Transverse colon (tissue), 4 donors: ENCODE data around the gene ST3GAL2.

Source experiments
- EP300 ChIP-seq: sonication (generic); formaldehyde crosslinking; IDR thresholded peaks from one replicate; pipeline ENCODE4 v1.6.1; 2017; ENCODE audit warnings: antibody characterized with exemption, low read depth
- POLR2A ChIP-seq: fragments of 450-650 bp; IDR thresholded peaks from one replicate; pipeline ENCODE4 v1.6.1; 2016; ENCODE audit warnings: antibody characterized with exemption, mild to moderate bottlenecking, moderate library complexity
- POLR2AphosphoS5 ChIP-seq, 3 donors: sonication (generic); formaldehyde crosslinking; IDR thresholded peaks; one replicate each; pipeline ENCODE4 v1.6.1; 2016; ENCODE audit warnings: antibody characterized with exemption in 3 of 3
- TF ChIP-seq, protein P1 (sequence below), 5 experiments: fragments of 200-600 bp in 3 of 5; fragments of 450-650 bp in 2 of 5; sonication (generic) in 3 of 5; IDR thresholded peaks; 1 replicate in 2 of 5; 2 replicates in 3 of 5; pipeline ENCODE4 v1.5.1; 2016 to 2017; ENCODE audit warnings: antibody characterized with exemption in 5 of 5, inconsistent platforms in 3 of 5, mild to moderate bottlenecking in 2 of 5, moderate library complexity in 1 of 5

DNA sequence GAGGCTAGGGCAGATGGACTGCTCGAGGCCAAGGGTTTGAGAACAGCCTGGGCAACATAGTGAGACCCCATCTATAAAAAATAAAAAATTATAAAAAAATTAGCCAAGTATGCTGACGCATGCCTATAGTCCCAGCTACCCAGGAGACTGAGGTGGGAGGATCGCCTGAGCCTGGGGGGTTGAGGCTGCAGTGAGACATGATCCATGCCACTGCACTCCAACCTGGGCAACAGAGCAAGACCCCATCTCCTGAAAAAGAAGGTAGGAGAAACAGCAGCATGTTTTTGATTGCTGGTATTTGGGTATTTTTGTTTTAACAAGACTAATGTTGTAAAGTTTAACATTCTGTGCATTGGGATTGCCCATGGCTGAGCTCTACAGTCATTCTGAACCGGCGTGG, 101.1 kb downstream of the ST3GAL2 start:
- TF ChIP-seq, protein P1, sequence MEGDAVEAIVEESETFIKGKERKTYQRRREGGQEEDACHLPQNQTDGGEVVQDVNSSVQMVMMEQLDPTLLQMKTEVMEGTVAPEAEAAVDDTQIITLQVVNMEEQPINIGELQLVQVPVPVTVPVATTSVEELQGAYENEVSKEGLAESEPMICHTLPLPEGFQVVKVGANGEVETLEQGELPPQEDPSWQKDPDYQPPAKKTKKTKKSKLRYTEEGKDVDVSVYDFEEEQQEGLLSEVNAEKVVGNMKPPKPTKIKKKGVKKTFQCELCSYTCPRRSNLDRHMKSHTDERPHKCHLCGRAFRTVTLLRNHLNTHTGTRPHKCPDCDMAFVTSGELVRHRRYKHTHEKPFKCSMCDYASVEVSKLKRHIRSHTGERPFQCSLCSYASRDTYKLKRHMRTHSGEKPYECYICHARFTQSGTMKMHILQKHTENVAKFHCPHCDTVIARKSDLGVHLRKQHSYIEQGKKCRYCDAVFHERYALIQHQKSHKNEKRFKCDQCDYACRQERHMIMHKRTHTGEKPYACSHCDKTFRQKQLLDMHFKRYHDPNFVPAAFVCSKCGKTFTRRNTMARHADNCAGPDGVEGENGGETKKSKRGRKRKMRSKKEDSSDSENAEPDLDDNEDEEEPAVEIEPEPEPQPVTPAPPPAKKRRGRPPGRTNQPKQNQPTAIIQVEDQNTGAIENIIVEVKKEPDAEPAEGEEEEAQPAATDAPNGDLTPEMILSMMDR (IDR thresholded peaks at IDR 0.05), result no peak
- no peak for TF ChIP-seq POLR2A
- TF ChIP-seq EP300, result no peak
- no peak for TF ChIP-seq POLR2AphosphoS5 (IDR thresholded peaks at IDR 0.05)
